ENCODE measurements around the gene CD151. TPM values are rescaled to one million over a fixed set of nuclear protein-coding genes. Genes with fewer than 3 reads are reported as not detected.

The CD151 gene
- total and polyA plus RNA-seq, 4 donors, result 182 to 556 (median 399) TPM

DNA sequence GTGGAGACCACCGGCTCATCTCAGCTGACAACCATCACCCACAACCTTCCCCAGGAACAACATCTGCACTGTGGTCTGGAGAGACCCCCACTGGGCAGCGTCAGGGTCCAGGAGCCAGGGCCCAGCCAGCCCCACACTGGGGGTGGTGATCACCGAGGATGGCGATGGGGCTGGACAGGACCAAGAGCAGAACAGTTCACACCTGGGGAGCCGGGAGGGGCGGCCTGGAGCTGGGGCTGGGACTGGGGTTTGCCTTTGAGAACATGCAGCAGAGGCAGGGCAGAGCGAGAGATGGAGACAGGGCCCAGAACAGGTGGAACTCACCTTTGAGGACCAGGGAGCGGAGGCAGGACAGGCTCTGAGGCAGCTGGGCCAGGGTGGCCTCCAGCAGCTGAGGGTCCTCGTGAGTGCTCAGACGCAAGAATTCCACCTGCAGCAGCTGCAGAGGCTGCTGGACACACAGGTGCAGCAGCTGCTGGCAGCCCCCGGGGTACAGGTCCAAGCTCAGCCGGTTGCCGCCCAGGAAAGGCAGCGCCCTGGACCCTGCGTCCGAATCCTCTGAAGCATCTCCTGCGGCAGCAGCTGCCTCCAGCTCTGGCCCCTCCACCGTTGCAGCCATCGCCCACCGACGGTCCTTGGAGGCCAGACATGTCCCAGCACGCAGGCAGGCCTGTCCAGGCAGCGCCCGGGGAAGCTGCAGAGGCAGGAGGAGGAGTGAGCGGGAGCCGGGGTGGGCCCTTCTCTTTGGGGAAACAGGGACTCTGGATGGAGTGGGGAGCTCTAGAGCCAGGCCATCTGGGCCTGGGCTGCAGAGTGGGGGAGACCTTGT lies 28.8 kb upstream of the CD151 start:
- Histone ChIP-seq H3K36me3 (ENCODE audit: control insufficient read depth in 4 of 4, insufficient read depth in 4 of 4, low read length in 4 of 4) (peaks cover 0 to 16% (median 4%) of the 10 kb centered on the region in 4 donors), H3K9ac (ENCODE audit: insufficient read depth in 1 of 2, low read length in 2 of 2) (no peak overlapping the region), H3K4me1 (ENCODE audit: control insufficient read depth in 5 of 5, insufficient read depth in 5 of 5, low read length in 5 of 5) (peaks cover 0 to 24% (median 10%) of the 10 kb centered on the region in 5 donors), H3K27me3 (ENCODE audit: control insufficient read depth in 3 of 3, insufficient read depth in 3 of 3, low read length in 2 of 3) (no peaks in the 10 kb centered on the region), H3K4me3 (peak overlapping the region; percentile 34), H3K27ac (ENCODE audit: low read depth in 1 of 2, low read length in 1 of 2) (no peak overlapping the region), H3K9me3 (ENCODE audit: control insufficient read depth in 4 of 4, insufficient read depth in 3 of 4, low read length in 3 of 4) (no peaks in the 10 kb centered on the region)
- WGBS, 2 donors, result 57% methylated on average over 21 to 26 of the region's 26 CpGs
- ATAC-seq (ENCODE audit: insufficient read depth, low FRiP score), result no peak
- no peak for TF ChIP-seq CTCF (IDR thresholded peaks at IDR 0.05; ENCODE audit: control extremely low read depth, extremely low read depth)
- DNase-seq, result no peak

DNA sequence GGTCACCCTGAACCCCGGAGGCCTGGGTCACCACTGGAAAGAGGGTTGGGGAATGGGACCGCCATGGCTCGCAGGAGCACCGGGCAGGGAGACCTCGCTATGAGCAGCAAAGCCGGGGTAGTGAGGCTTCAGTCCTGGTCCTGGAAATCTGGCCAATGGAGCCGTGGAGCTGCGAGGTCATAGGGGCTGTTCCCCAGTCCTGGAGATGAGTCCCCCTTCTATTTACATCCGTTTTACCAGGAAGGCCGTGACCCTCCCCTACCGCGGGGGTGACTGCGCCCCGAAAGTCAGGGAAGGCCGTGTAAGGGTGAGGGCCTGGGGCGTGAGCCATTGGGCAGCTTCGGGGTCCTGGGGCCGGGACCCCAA lies 28.2 kb upstream of the CD151 start:
- Histone ChIP-seq H3K9me3 (ENCODE audit: control insufficient read depth in 4 of 4, insufficient read depth in 3 of 4, low read length in 3 of 4) (no peaks in the 10 kb centered on the region), H3K4me1 (ENCODE audit: control insufficient read depth in 5 of 5, insufficient read depth in 5 of 5, low read length in 5 of 5) (peaks cover 0 to 24% (median 10%) of the 10 kb centered on the region in 5 donors), H3K27ac (ENCODE audit: low read depth in 1 of 2, low read length in 1 of 2) (peak overlapping the region; percentile 58 to 85), H3K27me3 (ENCODE audit: control insufficient read depth in 3 of 3, insufficient read depth in 3 of 3, low read length in 2 of 3) (no peaks in the 10 kb centered on the region), H3K9ac (ENCODE audit: insufficient read depth in 1 of 2, low read length in 2 of 2) (no peak overlapping the region), H3K4me3 (peak overlapping the region; percentile 34), H3K36me3 (ENCODE audit: control insufficient read depth in 4 of 4, insufficient read depth in 4 of 4, low read length in 4 of 4) (peaks cover 0 to 14% (median 5%) of the 10 kb centered on the region in 4 donors)
- 3 to 6% methylated on average over 18 of the region's 18 CpGs for WGBS, 2 donors
- DNase-seq (no peak), ATAC-seq (ENCODE audit: insufficient read depth, low FRiP score) (no peak)
- no peak for TF ChIP-seq CTCF (IDR thresholded peaks at IDR 0.05; ENCODE audit: control extremely low read depth, extremely low read depth)

- peaks cover 0 to 24% (median 13%) of the 10 kb centered on the region in 4 donors for H3K36me3 ChIP-seq (ENCODE audit: control insufficient read depth in 4 of 4, insufficient read depth in 4 of 4, low read length in 4 of 4)
- no peaks in the 10 kb centered on the region for H3K27me3 ChIP-seq (ENCODE audit: control insufficient read depth in 3 of 3, insufficient read depth in 3 of 3, low read length in 2 of 3)
- H3K4me3 ChIP-seq, result peak overlapping the region; percentile 66
- no peak for TF ChIP-seq CTCF (IDR thresholded peaks at IDR 0.05; ENCODE audit: control extremely low read depth, extremely low read depth)
- peak; percentile 67 for ATAC-seq (ENCODE audit: insufficient read depth, low FRiP score)
- peak overlapping the region; percentile 79 to 86 for H3K9ac ChIP-seq (ENCODE audit: insufficient read depth in 1 of 2, low read length in 2 of 2)
- peak overlapping the region; percentile 94 to 97 for H3K27ac ChIP-seq (ENCODE audit: low read depth in 1 of 2, low read length in 1 of 2)
- H3K9me3 ChIP-seq (ENCODE audit: control insufficient read depth in 4 of 4, insufficient read depth in 3 of 4, low read length in 3 of 4), result no peaks in the 10 kb centered on the region
- peaks cover 6 to 34% (median 14%) of the 10 kb centered on the region in 5 donors for H3K4me1 ChIP-seq (ENCODE audit: control insufficient read depth in 5 of 5, insufficient read depth in 5 of 5, low read length in 5 of 5)
- no peak for DNase-seq
- WGBS, 2 donors, result 29 to 37% methylated on average over 31 to 36 of the region's 36 CpGs
Measured at GRCh38 chr11:808427-809286, 24.1 kb upstream of the CD151 start.

All from lung (tissue), 12 donors.